Brain microvascular endothelial cell (primary cell): ENCODE measurements around the gene PLK2.

ENCODE experiments used
- DNase-seq: peaks from one replicate; pipeline ENCODE4 v3.0.0-alpha.2; 2020
- H3K27ac ChIP-seq: fragments of 250-450 bp; sonication (Bioruptor Pico); 2 replicates; pipeline ENCODE4 v1.5.1; 2020; ENCODE audit warnings: mild to moderate bottlenecking, moderate library complexity
- H3K27me3 ChIP-seq: fragments of 250-450 bp; sonication (Bioruptor Pico); replicated peaks from 2 replicates; pipeline ENCODE4 v1.5.1; 2020; ENCODE audit warnings: mild to moderate bottlenecking
- H3K36me3 ChIP-seq: fragments of 250-450 bp; sonication (Bioruptor Pico); replicated peaks from 2 replicates; pipeline ENCODE4 v1.5.1; 2020; ENCODE audit warnings: mild to moderate bottlenecking
- H3K4me3 ChIP-seq: 2 replicates; pipeline ENCODE4 v1.5.1; 2011; ENCODE audit warnings: low read depth, mild to moderate bottlenecking, control low read depth, low read length, moderate library complexity
- CTCF ChIP-seq: IDR thresholded peaks from 2 replicates; pipeline ENCODE4 v1.5.1; 2011; ENCODE audit warnings: low read depth, mild to moderate bottlenecking, moderate library complexity, low read length, control low read depth, inconsistent platforms; ENCODE audit errors: missing control alignments
- in situ Hi-C: cut with HindIII; loops from 2 replicates; pipeline ENCODE4 v1.10.0; 2017; ENCODE audit warnings: low sequenced_read_pairs, low pct_ligation_motif_present

The PLK2 gene

GRCh38 chr5:58503390-58504046 is 43.6 kb upstream of the PLK2 start:
- no peak for DNase-seq
- Histone ChIP-seq H3K27ac (no peak overlapping the region), H3K36me3 (no peaks in the 10 kb centered on the region), H3K27me3 (peaks cover 3% of the 10 kb centered on the region), H3K4me3 (no peak overlapping the region)
- in situ Hi-C loops: no loop called here
- no peak for TF ChIP-seq CTCF

- no peak for DNase-seq
- no peak overlapping the region for H3K27ac ChIP-seq
- in situ Hi-C loops: no loop called here
Observed at GRCh38 chr5:58501778-58502417, 42.0 kb upstream of the PLK2 start.

GRCh38 chr5:58499941-58500340 is 40.1 kb upstream of the PLK2 start:
- Histone ChIP-seq H3K27ac (no peak overlapping the region), H3K4me3 (no peak overlapping the region), H3K27me3 (peaks cover 3% of the 10 kb centered on the region), H3K36me3 (no peaks in the 10 kb centered on the region)
- DNase-seq: no peak
- in situ Hi-C loops: no loop called here
- TF ChIP-seq CTCF: no peak

More at GRCh38 chr5:58501778-58502417, 42.0 kb upstream of the PLK2 start:
- H3K27me3 ChIP-seq: peaks cover 3% of the 10 kb centered on the region
- H3K36me3 ChIP-seq: no peaks in the 10 kb centered on the region
- no peak overlapping the region for H3K4me3 ChIP-seq
- no peak for TF ChIP-seq CTCF

- no peak overlapping the region for H3K4me3 ChIP-seq
- in situ Hi-C loops: no loop called here
- DNase-seq: no peak
- no peak for TF ChIP-seq CTCF
- no peak overlapping the region for H3K27ac ChIP-seq
- peaks cover 3% of the 10 kb centered on the region for H3K27me3 ChIP-seq
- no peaks in the 10 kb centered on the region for H3K36me3 ChIP-seq
Observed at GRCh38 chr5:58499231-58499630, 39.3 kb upstream of the PLK2 start.

GRCh38 chr5:58498340-58498942 is 38.6 kb upstream of the PLK2 start:
- H3K36me3 ChIP-seq: no peaks in the 10 kb centered on the region
- DNase-seq: peak; percentile 38
- in situ Hi-C loops: no loop called here
- peak; percentile 86 for TF ChIP-seq CTCF
- H3K27ac ChIP-seq: no peak overlapping the region
- H3K4me3 ChIP-seq: no peak overlapping the region
- peaks cover 3% of the 10 kb centered on the region for H3K27me3 ChIP-seq
